ENCODE data around the gene INAFM2.

The INAFM2 gene

DNA sequence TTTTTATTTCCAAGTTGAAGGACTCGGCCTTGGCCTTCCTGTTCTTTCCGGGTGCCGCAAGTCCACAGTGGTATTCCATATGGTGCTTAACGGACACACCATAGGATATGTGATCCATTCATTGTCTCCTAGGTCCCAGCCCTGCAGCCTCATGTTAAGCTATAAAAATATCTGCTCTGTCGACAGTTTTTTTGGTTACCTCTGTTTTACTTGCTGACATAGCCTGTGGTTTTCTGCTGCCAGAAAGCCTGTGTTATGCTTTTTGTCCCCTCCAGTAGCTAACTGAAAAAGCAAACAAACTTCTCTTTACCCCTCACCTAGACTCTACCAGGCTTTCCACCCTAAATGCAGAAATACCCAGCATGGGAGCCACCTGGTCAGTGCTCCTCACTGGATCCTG is 5.3 kb downstream of the INAFM2 start:
- in situ Hi-C loops (cut with HindIII; ENCODE audit: low pct_unique_long_range_greater_than_20kb, low sequenced_read_pairs): no loop called here

DNA sequence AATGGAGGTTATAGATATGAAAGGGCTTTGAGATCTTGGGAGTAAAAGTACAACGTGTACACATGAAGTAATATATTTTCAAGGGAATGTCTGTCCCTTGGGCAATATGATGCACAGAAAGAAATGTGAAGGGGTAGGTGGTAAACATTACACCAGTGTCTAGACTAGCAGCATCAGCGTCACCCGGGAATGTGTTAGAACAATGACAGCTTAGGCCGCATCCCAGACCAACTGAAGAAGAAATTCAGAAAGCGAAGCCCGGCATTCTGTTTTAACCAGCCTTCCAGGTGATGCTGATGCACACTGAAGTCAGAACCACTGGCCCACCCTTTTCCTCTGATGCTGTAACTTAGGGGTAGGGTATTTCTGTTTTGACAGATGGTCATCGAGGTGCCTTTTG is 6.3 kb downstream of the INAFM2 start:
- TF ChIP-seq JUND (IDR thresholded peaks at IDR 0.05; ENCODE audit: low read depth): no peak
- DNase-seq (ENCODE audit: low read depth in 1 of 2, low spot score in 1 of 2): no peak
- in situ Hi-C loops (cut with HindIII; ENCODE audit: low pct_unique_long_range_greater_than_20kb, low sequenced_read_pairs): no loop called here

More for the DNA sequence above, 5.3 kb downstream of the INAFM2 start:
- TF ChIP-seq JUND (IDR thresholded peaks at IDR 0.05; ENCODE audit: low read depth): no peak
- DNase-seq (ENCODE audit: low read depth in 1 of 2, low spot score in 1 of 2): no peak

GRCh38 chr15:40330368-40330836 is 6.9 kb downstream of the INAFM2 start:
- in situ Hi-C loops (cut with HindIII; ENCODE audit: low pct_unique_long_range_greater_than_20kb, low sequenced_read_pairs): no loop called here
- TF ChIP-seq JUND (IDR thresholded peaks at IDR 0.05; ENCODE audit: low read depth): no peak
- no peak for DNase-seq (ENCODE audit: low read depth in 1 of 2, low spot score in 1 of 2)

GRCh38 chr15:40331026-40331425 is 7.5 kb downstream of the INAFM2 start:
- DNase-seq (ENCODE audit: low read depth in 1 of 2, low spot score in 1 of 2): no peak
- TF ChIP-seq JUND (IDR thresholded peaks at IDR 0.05; ENCODE audit: low read depth): no peak
- in situ Hi-C loops (cut with HindIII; ENCODE audit: low pct_unique_long_range_greater_than_20kb, low sequenced_read_pairs): no loop called here

GRCh38 chr15:40331637-40332036 is 8.1 kb downstream of the INAFM2 start:
- in situ Hi-C loops (cut with HindIII; ENCODE audit: low pct_unique_long_range_greater_than_20kb, low sequenced_read_pairs): no loop called here
- no peak for DNase-seq (ENCODE audit: low read depth in 1 of 2, low spot score in 1 of 2)
- no peak for TF ChIP-seq JUND (IDR thresholded peaks at IDR 0.05; ENCODE audit: low read depth)

GRCh38 chr15:40332113-40332781 is 8.8 kb downstream of the INAFM2 start:
- in situ Hi-C loops (cut with HindIII; ENCODE audit: low pct_unique_long_range_greater_than_20kb, low sequenced_read_pairs): no loop called here

GRCh38 chr15:40333922-40334492 is 10.5 kb downstream of the INAFM2 start:
- in situ Hi-C loops (cut with HindIII; ENCODE audit: low pct_unique_long_range_greater_than_20kb, low sequenced_read_pairs): no loop called here
- DNase-seq (ENCODE audit: low read depth in 1 of 2, low spot score in 1 of 2): no peak
- TF ChIP-seq JUND (IDR thresholded peaks at IDR 0.05; ENCODE audit: low read depth): no peak

More at GRCh38 chr15:40332113-40332781, 8.8 kb downstream of the INAFM2 start:
- TF ChIP-seq JUND (IDR thresholded peaks at IDR 0.05; ENCODE audit: low read depth): no peak
- no peak for DNase-seq (ENCODE audit: low read depth in 1 of 2, low spot score in 1 of 2)

DNA sequence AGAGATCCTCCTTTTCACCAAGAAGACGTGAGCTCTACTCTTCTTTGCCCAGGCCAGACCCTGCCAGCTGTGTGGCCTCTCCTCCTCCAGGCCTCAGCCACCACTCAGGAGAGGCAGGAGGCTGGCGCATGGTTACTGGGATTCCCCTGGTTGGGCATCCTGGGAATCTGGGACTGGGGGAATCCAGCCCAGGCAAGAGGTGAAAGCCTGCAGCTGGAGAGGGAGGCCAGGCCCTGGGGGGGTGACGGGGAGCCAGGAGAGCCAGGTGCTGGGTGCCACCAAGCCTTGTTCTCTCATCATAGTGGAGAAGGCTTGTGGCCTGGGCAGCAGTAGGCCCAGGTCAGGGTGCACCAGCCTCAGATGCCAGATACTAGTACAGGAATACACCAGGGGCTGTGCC is 11.0 kb downstream of the INAFM2 start:
- DNase-seq (ENCODE audit: low read depth in 1 of 2, low spot score in 1 of 2): peak in 1 of 2 experiments; percentile 44
- in situ Hi-C loops (cut with HindIII; ENCODE audit: low pct_unique_long_range_greater_than_20kb, low sequenced_read_pairs): no loop called here

GRCh38 chr15:40334941-40335795 is 11.7 kb downstream of the INAFM2 start:
- TF ChIP-seq JUND (IDR thresholded peaks at IDR 0.05; ENCODE audit: low read depth): no peak
- peak; percentile 79 to 92 for DNase-seq (ENCODE audit: low read depth in 1 of 2, low spot score in 1 of 2)
- in situ Hi-C loops (cut with HindIII; ENCODE audit: low pct_unique_long_range_greater_than_20kb, low sequenced_read_pairs): no loop called here

More for the DNA sequence above, 11.0 kb downstream of the INAFM2 start:
- TF ChIP-seq JUND (IDR thresholded peaks at IDR 0.05; ENCODE audit: low read depth): no peak

GRCh38 chr15:40335938-40336743 is 12.6 kb downstream of the INAFM2 start:
- DNase-seq (ENCODE audit: low read depth in 1 of 2, low spot score in 1 of 2): no peak
- in situ Hi-C loops (cut with HindIII; ENCODE audit: low pct_unique_long_range_greater_than_20kb, low sequenced_read_pairs): no loop called here
- no peak for TF ChIP-seq JUND (IDR thresholded peaks at IDR 0.05; ENCODE audit: low read depth)

DNA sequence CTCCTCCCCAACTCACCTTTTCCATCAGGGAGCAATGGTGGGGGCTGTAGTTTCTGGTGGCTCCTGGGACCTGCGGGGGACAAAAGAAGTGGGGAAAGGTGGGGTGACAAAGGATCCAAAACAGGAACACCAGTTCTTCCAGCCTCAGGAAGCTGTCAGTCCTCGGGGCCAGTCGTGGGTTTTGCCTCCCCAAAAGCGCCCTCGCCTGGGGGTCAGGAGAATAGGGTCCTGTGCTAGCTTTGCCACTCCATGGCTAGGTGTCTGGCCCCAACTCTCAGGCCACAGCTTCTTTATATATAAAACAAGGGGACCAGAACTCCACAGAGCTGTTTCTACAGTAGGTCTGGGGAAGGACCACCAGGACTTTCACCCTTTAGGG is 13.2 kb downstream of the INAFM2 start:
- in situ Hi-C loops (cut with HindIII; ENCODE audit: low pct_unique_long_range_greater_than_20kb, low sequenced_read_pairs): no loop called here
- no peak for TF ChIP-seq JUND (IDR thresholded peaks at IDR 0.05; ENCODE audit: low read depth)
- no peak for DNase-seq (ENCODE audit: low read depth in 1 of 2, low spot score in 1 of 2)

- in situ Hi-C loops (cut with HindIII; ENCODE audit: low pct_unique_long_range_greater_than_20kb, low sequenced_read_pairs): no loop called here
- no peak for TF ChIP-seq JUND (IDR thresholded peaks at IDR 0.05; ENCODE audit: low read depth)
Measured at GRCh38 chr15:40337597-40337996, 14.1 kb downstream of the INAFM2 start.

More at GRCh38 chr15:40337597-40337996, 14.1 kb downstream of the INAFM2 start:
- DNase-seq (ENCODE audit: low read depth in 1 of 2, low spot score in 1 of 2): no peak

All from T47D (cell line).